Natural killer cell (primary cell): ENCODE results near the gene SLC9A5. TPM values are rescaled to one million over a fixed set of nuclear protein-coding genes. Genes with fewer than 3 reads are reported as not detected.

Experiments
- ATAC-seq, 3 donors: fragments of 150-1000 bp in 2 of 3; fragments of 200-7000 bp in 1 of 3; cut with Tn5 transposase; 1 replicate in 1 of 3; 2 replicates in 2 of 3; pipeline ENCODE4 v1.10.0; 2021; ENCODE audit warnings: mild to moderate bottlenecking in 2 of 3, moderate library complexity in 2 of 3
- DNase-seq, 2 donors: peaks; one replicate each; pipeline versions ENCODE4 v3.0.0 to v3.0.0-alpha.2; 2013 to 2021; ENCODE audit warnings: mixed read lengths in 1 of 2
- H3K27ac ChIP-seq: one replicate; pipeline ENCODE4 v1.5.1; 2013; ENCODE audit warnings: mild to moderate bottlenecking, low read length
- H3K27me3 ChIP-seq: one replicate; pipeline ENCODE4 v1.6.1; 2013; ENCODE audit warnings: low read length; ENCODE audit not compliant: control insufficient read depth, insufficient read depth
- H3K36me3 ChIP-seq: one replicate; pipeline ENCODE4 v1.6.1; 2013; ENCODE audit warnings: low read length; ENCODE audit not compliant: control insufficient read depth, insufficient read depth
- H3K4me1 ChIP-seq: one replicate; pipeline ENCODE4 v1.6.1; 2013; ENCODE audit warnings: low read length; ENCODE audit not compliant: control insufficient read depth, insufficient read depth
- H3K4me3 ChIP-seq: one replicate; pipeline ENCODE4 v1.5.1; 2013; ENCODE audit warnings: low read length
- H3K9me3 ChIP-seq: one replicate; pipeline ENCODE4 v1.6.1; 2013; ENCODE audit warnings: low read length; ENCODE audit not compliant: control insufficient read depth, insufficient read depth
- H3K27ac Mint-ChIP-seq, 2 donors: one replicate each; pipeline ENCODE4 v1.8.0; 2022; ENCODE audit warnings: mild to moderate bottlenecking in 2 of 2, mixed read lengths in 2 of 2, moderate library complexity in 1 of 2
- H3K27me3 Mint-ChIP-seq, 2 donors: one replicate each; pipeline ENCODE4 v1.8.0; 2022; ENCODE audit warnings: low read depth in 2 of 2, mixed read lengths in 2 of 2
- H3K36me3 Mint-ChIP-seq: one replicate; pipeline ENCODE4 v1.8.0; 2022; ENCODE audit warnings: mixed read lengths
- H3K4me1 Mint-ChIP-seq, 2 donors: one replicate each; pipeline ENCODE4 v1.8.0; 2022; ENCODE audit warnings: mixed read lengths in 2 of 2
- H3K4me3 Mint-ChIP-seq: one replicate; pipeline ENCODE4 v1.8.0; 2022; ENCODE audit warnings: mild to moderate bottlenecking, moderate library complexity, mixed read lengths
- H3K9me3 Mint-ChIP-seq, 2 donors: one replicate each; pipeline ENCODE4 v1.8.0; 2022; ENCODE audit warnings: mixed read lengths in 2 of 2
- WGBS: methylation state at CpG from one replicate; pipeline ENCODE4 v1.1.7; 2013; ENCODE audit warnings: missing lambda C conversion rate; ENCODE audit not compliant: insufficient coverage; 5-methylcytosine and 5-hydroxymethylcytosine counted together
- intact Hi-C: fragments of 100-400 bp; cut with micrococcal nuclease; formaldehyde crosslinking; loops from one replicate; pipeline ENCODE4 v1.14.2; 2022
- total RNA-seq, 4 donors: library from RNA; stranded (reverse); fragments of 120-200 nt in 1 of 4; gene quantifications; one replicate each; pipeline versions ENCODE4 v1.2.3 to v1.2.4, GENCODE V29; 2013 to 2022
- TF ChIP-seq, protein P1 (sequence below): fragments of 200-600 bp; IDR thresholded peaks from one replicate; pipeline ENCODE4 v1.8.0; 2022; ENCODE audit warnings: antibody characterized with exemption

Gene SLC9A5
- total RNA-seq, 3 donors from 2014 or later (not counting 1 experiment from before 2014, with no cell fraction given), result 1.2 to 2.6 (median 1.6) TPM

DNA sequence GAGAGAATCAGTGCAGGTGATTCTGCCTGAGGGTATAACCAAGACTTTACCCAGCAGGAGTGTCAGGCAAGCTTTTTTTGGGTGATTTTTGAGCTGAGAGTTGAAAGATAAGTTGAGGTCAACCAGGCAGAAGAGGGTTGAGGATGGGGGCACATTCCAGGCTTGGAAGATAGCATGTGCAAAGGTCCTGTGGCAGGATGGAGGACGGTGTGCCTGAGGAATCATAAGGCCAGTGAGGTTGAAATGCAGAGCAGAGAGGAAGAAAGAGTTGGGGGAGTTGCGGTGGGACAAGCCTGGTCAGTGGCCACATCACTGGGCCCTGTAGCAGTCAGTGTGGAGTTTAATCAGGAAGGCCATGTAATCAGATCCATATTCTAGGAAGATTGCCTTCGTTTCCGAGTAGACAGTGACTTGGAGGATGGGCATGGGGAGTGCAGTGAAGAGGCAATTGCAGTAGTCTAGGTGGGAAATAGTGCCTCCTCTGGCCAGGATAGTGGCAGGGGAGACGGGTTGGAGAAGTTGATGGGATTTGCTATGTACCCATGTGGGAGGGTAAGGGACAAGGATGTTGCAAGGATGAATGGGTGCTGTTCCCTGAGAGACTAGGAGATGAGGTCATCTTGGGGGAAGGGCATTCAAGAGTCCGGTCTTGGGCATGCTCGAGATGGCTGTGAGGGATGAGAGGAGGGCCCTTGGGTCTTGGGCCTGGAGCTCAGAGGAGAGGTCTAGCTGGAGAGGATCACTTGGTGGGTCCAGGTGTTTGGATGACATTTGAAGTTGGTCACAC is 34.5 kb downstream of the SLC9A5 start:
- Histone ChIP-seq H3K4me3 (no peak overlapping the region), H3K27me3 (no peaks in the 10 kb centered on the region), H3K4me1 (peaks cover 16% of the 10 kb centered on the region), H3K27ac (no peak overlapping the region), H3K36me3 (no peaks in the 10 kb centered on the region), H3K9me3 (no peaks in the 10 kb centered on the region)
- Mint-ChIP-seq H3K4me1 (no peaks in the 10 kb centered on the region), H3K27ac (no peak overlapping the region), H3K4me3 (no peak overlapping the region), H3K9me3 (no peaks in the 10 kb centered on the region), H3K36me3 (no peaks in the 10 kb centered on the region), H3K27me3 (no peaks in the 10 kb centered on the region)
- WGBS, result 97% methylated on average over 7 of the region's 7 CpGs
- TF ChIP-seq, protein P1, sequence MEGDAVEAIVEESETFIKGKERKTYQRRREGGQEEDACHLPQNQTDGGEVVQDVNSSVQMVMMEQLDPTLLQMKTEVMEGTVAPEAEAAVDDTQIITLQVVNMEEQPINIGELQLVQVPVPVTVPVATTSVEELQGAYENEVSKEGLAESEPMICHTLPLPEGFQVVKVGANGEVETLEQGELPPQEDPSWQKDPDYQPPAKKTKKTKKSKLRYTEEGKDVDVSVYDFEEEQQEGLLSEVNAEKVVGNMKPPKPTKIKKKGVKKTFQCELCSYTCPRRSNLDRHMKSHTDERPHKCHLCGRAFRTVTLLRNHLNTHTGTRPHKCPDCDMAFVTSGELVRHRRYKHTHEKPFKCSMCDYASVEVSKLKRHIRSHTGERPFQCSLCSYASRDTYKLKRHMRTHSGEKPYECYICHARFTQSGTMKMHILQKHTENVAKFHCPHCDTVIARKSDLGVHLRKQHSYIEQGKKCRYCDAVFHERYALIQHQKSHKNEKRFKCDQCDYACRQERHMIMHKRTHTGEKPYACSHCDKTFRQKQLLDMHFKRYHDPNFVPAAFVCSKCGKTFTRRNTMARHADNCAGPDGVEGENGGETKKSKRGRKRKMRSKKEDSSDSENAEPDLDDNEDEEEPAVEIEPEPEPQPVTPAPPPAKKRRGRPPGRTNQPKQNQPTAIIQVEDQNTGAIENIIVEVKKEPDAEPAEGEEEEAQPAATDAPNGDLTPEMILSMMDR, result no peak
- intact Hi-C loops, result no loop called here
- DNase-seq (no peak), ATAC-seq (no peak)

DNA sequence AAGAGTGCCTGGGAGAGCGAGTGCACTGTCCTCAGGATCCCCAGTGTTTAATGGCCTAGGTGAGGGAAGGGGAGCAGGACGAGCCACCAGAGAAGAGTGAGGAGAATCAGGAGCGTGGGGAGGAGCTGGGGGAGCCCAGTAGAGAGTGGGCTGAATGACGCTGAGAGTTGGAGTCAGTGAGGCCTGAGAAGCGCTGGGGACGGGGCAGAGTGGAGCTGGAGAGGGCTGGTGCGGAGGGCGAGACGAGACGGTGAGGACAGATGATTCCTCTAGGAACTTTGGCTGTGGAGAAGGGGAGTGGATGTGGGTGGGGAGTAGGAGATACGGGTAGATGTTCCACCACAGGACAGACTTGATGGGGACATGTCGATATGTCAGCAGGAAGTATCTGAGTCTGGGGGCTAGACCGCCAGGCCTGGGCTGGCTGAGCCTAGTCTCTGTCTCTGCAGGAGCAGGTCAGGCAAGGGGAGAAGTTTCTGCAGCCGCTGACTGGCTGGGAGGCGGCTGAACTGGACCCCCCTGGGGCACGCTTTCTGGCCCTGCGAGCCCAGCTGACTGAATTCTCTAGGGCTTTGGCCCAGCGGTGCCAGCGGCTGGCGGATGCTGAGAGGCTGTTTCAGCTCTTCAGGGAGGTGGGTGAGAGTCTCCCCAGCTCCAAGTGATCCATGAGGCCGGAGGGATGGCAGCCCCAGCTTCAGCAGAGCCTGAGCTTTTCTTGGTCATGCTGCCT is 35.2 kb downstream of the SLC9A5 start:
- WGBS, result 89% methylated on average over 21 of the region's 21 CpGs
- Mint-ChIP-seq H3K27me3 (no peaks in the 10 kb centered on the region), H3K36me3 (no peaks in the 10 kb centered on the region), H3K27ac (no peak overlapping the region), H3K4me3 (no peak overlapping the region), H3K4me1 (no peaks in the 10 kb centered on the region), H3K9me3 (no peaks in the 10 kb centered on the region)
- TF ChIP-seq, protein P1, result no peak
- Histone ChIP-seq H3K4me3 (no peak overlapping the region), H3K9me3 (no peaks in the 10 kb centered on the region), H3K36me3 (no peaks in the 10 kb centered on the region), H3K27me3 (no peaks in the 10 kb centered on the region), H3K4me1 (peaks cover 14% of the 10 kb centered on the region), H3K27ac (no peak overlapping the region)
- DNase-seq (no peak), ATAC-seq (no peak)
- intact Hi-C loops, result no loop called here

DNA sequence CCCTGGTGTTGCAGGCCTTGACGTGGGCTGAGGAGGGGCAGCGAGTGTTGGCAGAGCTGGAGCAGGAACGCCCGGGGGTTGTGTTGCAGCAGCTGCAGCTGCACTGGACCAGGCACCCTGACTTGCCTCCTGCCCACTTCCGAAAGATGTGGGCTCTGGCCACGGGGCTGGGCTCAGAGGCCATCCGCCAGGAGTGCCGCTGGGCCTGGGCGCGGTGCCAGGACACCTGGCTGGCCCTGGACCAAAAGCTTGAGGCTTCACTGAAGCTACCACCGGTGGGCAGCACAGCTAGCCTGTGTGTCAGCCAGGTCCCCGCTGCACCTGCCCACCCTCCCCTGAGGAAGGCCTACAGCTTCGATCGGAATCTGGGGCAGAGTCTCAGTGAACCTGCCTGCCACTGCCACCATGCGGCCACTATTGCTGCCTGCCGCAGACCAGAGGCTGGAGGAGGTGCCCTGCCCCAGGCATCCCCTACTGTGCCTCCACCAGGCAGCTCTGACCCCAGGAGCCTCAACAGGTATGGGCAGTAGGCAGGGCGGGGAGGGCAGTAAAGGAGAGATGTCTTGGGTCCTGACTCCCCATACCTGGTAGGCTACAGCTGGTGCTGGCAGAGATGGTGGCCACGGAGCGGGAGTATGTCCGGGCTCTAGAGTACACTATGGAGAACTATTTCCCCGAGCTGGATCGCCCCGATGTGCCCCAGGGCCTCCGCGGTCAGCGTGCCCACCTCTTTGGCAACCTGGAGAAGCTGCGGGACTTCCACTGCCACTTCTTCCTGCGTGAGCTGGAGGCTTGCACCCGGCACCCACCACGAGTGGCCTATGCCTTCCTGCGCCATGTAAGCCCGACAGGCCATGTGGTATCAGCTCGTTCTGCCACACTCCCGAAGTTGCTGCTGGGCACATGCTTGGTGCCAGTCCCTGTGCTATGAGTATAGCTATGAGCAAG is 36.2 kb downstream of the SLC9A5 start:
- peaks cover 7% of the 10 kb centered on the region in 2 donors for H3K4me1 Mint-ChIP-seq
- intact Hi-C loops, result no loop called here
- H3K4me3 Mint-ChIP-seq, result no peak overlapping the region
- no peaks in the 10 kb centered on the region for H3K27me3 Mint-ChIP-seq
- ATAC-seq (no peak), DNase-seq (no peak)
- Histone ChIP-seq H3K36me3 (no peaks in the 10 kb centered on the region), H3K4me1 (peaks cover 20% of the 10 kb centered on the region), H3K9me3 (no peaks in the 10 kb centered on the region), H3K27me3 (no peaks in the 10 kb centered on the region), H3K27ac (no peak overlapping the region), H3K4me3 (no peak overlapping the region)
- WGBS, result 91% methylated on average over 34 of the region's 34 CpGs
- H3K9me3 Mint-ChIP-seq, result no peaks in the 10 kb centered on the region
- TF ChIP-seq, protein P1, result no peak
- no peaks in the 10 kb centered on the region for H3K36me3 Mint-ChIP-seq
- no peak overlapping the region for H3K27ac Mint-ChIP-seq
